GM19397 (cell line): ENCODE data around the gene UQCR10.

ENCODE experiments used
- ATAC-seq: cut with Tn5 transposase; IDR thresholded peaks from one replicate; pipeline ENCODE4 v1.9.1; 2021; ENCODE audit warnings: mild to moderate bottlenecking, moderate library complexity; ENCODE audit not compliant: unreplicated experiment

The UQCR10 gene

DNA sequence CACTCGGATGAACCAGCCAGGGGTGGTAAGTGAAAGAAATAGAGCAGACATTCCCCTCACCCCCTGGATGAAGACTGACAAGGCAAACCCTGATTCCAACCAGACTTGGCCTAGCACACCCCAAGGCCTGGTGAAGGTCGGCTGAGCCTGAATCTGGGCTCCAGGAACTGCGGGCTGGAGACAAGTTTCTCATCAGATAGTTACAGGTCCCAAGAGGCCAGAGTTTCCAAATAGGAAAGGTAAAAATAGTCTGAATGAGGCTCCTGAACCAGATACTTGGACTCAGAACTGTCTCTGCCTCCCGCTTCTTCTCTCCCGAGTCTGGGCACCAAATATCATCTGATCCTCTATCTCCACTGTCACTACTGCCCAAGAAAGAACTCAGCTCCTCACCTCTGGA, 8.2 kb upstream of the UQCR10 start:
- no peak for ATAC-seq

- no peak for ATAC-seq
Observed at GRCh38 chr22:29762263-29762662, 4.9 kb upstream of the UQCR10 start.

GRCh38 chr22:29765905-29766631, 1.1 kb upstream of the UQCR10 start:
- peak; percentile 18 for ATAC-seq

DNA sequence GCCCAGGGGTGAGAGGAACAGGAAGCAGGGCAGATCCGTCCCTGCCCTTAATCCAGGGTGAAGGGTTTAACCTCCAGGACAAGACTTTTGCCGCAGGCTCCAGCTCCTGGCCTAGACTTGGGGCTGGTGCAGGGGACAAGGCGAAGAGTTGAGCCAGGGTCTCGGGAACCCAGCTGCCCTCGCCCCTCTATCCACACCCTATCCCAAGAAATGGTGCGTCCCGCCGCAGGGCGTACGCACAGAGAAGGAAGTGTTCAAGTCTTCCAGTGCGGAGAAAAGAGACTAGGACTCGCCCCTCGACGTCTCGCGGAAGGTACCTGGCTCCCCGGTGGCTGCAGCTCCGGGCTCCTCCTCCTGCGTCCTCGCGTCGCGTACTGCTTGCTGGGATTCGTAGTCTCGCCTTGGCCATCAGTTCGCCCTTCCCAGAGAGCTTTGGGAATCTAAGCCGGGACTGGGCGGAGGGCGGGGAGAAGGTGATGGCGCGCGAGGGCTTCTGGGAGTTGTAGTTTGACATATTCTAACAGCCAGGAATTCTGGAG, 468 bp upstream of the UQCR10 start, which contains the start of gene ZMAT5:
ZMAT5 (minus strand) TSS at position 376 of the 539 bp plus-strand sequence. CDS start 18,463 bp downstream, outside the sequence.
- peak; percentile 85 for ATAC-seq

GRCh38 chr22:29768052-29768693, 1.0 kb downstream of the UQCR10 start:
- ATAC-seq, result no peak

- ATAC-seq, result no peak
Observed at GRCh38 chr22:29769723-29770321, 2.7 kb downstream of the UQCR10 start.

- ATAC-seq, result no peak
Observed at GRCh38 chr22:29772170-29772641, 5.0 kb downstream of the UQCR10 start.

- no peak for ATAC-seq
Observed at GRCh38 chr22:29773233-29773632, 6.1 kb downstream of the UQCR10 start.

DNA sequence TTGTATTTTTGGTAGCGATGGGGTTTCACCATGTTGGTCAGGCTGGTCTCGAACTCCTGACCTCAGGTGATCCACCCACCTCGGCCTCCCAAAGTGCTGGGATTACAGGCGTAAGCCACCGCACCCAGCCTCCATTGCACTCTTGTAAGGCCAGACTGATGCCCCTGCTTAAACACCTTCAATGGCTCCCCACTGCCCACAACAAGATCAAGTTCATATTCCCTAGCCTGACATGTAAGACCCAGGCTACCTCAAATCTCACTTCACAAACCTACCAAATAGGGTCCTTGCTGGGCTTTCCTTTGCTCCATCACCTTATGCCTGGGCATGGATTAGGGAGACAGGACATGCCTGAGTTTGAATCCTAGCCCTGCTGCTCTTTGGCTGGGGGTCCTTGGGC, 13.1 kb downstream of the UQCR10 start:
- ATAC-seq, result no peak

- ATAC-seq, result no peak
Observed at GRCh38 chr22:29780748-29781676, 13.8 kb downstream of the UQCR10 start.

- no peak for ATAC-seq
Observed at GRCh38 chr22:29782061-29782845, 15.1 kb downstream of the UQCR10 start.

- ATAC-seq, result no peak
Observed at GRCh38 chr22:29784451-29785361, 17.5 kb downstream of the UQCR10 start.

GRCh38 chr22:29786031-29786430, 18.9 kb downstream of the UQCR10 start:
- no peak for ATAC-seq

- ATAC-seq, result no peak
Observed at GRCh38 chr22:29787371-29787980, 20.3 kb downstream of the UQCR10 start.

DNA sequence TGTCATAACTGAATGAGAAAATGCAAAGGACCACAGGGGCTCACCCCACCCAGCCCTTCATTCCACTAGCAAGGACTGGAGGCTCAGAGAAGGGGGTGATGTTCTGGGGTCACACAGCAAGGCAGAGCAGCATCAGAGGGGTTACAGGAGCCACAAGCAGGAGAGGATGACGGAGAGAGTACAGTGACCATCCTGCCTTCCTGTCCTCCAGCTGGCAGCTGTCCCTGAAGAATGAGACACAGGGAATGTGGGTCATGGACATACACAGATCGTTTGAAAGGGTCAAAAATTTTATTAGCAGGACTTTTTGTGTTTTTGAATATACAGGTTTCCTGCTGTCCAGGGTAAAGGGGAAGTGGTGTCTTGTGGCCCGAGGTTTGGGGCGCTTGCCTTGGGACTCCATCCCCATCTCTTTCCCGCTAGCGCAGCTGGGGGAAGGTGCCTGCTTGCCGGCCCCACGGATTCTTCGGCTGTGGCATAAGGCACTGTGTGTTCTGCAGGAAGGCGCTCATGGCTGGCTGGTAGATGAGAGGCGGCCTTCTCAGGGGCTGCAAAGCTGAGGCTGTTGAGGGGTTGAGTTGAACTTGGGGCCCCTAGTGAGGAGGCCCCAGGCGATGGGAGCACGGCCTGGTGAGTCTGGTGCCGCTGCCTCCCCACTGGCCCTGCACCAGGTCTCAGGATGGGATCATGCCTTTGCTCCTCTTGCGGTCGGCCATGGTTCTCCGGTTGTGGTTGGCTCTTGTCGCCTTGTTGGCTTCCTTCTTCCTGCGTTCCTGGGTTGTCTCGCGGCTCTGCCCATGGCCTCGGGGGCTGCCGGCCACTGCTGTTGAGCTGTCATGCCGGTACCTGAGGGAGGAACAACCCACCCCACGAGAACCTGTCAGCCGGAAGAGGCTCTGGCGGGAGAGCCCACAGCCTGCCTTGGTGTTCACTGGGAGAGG, 21.4 kb downstream of the UQCR10 start:
- no peak for ATAC-seq

- no peak for ATAC-seq
Observed at GRCh38 chr22:29790061-29790460, 22.9 kb downstream of the UQCR10 start.

DNA sequence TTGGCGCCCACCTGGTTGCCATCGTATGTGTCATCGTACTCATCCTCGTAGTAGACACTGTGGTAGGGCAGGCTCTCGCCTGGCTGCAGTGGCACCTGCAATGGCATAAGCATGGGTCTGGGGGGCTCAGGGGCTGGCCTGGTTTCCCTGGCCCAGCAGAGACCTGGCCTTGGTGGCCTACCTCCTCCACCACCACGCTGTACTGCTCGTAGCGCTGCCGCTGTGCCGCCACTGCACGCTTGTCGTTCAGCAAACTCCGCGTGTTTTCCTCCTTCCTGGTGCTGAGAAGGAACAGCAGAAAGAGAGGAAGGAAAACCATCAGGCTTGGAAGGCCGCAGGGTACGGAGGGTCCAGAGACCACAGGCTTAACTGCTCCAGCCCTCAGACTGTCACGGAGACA, 26.2 kb downstream of the UQCR10 start:
- no peak for ATAC-seq
